D721Med (cell line): ENCODE measurements around the gene C13orf46.

Experiments used
- DNase-seq: peaks from one replicate; pipeline ENCODE4 v3.0.0; 2011; ENCODE audit warnings: low spot score; ENCODE audit not compliant: insufficient read length
- FAIRE-seq: peaks from 2 replicates; lab custom pipeline; 2011; peaks lifted over from hg19 to GRCh38; lab: Jason Lieb, UNC
- TF ChIP-seq, protein P1 (sequence below): IDR thresholded peaks from 2 replicates; pipeline ENCODE4 v1.5.1; 2012; ENCODE audit warnings: mild to moderate bottlenecking, control low read depth; ENCODE audit not compliant: insufficient read depth; ENCODE audit errors: missing control alignments

The C13orf46 gene

DNA sequence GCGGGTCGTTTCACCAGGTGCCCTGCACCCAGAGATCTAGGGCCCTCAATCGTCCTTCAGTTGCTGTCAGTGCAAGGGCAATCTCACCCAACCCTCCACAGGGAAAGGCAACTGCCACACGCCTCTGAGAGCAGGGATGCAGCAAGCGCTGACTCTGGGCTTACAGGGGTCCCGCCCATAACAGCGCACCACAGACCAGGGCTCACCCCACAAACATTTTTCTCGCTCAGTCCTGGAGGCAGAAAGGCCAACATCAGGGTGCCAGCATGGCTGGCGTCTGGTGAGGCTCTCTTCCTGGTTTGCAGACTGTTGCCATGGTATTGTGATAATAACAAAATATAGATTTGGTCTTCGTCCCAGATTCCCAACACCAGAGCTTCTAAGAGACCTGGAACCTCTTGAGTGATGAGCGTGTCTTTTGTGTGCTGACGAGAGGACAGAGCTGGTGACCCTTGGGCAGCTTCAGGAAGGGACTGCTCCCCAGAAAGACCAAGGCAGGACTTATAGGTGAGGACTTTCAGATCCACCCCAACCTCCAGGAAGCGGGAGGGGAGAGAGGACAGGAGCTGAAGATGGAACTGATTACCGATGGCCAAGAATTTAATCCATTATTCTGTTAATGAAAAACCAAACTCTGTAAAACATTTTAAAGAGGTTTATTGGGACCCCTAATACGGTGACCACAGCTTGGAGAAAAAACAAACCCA is 51.3 kb downstream of the C13orf46 start:
- DNase-seq (no peak), FAIRE-seq (no peak)
- TF ChIP-seq, protein P1, sequence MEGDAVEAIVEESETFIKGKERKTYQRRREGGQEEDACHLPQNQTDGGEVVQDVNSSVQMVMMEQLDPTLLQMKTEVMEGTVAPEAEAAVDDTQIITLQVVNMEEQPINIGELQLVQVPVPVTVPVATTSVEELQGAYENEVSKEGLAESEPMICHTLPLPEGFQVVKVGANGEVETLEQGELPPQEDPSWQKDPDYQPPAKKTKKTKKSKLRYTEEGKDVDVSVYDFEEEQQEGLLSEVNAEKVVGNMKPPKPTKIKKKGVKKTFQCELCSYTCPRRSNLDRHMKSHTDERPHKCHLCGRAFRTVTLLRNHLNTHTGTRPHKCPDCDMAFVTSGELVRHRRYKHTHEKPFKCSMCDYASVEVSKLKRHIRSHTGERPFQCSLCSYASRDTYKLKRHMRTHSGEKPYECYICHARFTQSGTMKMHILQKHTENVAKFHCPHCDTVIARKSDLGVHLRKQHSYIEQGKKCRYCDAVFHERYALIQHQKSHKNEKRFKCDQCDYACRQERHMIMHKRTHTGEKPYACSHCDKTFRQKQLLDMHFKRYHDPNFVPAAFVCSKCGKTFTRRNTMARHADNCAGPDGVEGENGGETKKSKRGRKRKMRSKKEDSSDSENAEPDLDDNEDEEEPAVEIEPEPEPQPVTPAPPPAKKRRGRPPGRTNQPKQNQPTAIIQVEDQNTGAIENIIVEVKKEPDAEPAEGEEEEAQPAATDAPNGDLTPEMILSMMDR: no peak

DNA sequence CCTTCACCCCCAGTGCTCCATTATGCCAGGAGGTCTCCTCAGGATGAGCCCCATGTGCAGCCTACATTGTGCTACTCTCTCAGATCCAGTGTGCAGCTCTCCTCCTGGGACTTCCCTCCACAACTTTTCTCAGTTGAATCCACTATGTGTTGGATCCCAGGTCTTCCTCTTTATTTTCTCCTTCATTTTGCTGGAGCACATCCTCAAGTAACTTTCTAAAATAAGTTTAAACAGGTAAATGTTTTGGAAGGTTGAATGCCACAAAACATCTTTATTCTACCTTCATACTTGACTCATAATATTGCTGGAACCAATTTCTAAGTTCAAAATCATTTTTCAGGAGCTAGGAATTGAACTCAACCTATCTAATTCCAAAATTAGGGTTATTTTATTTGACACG is 52.1 kb downstream of the C13orf46 start:
- DNase-seq: no peak
- TF ChIP-seq, protein P1: no peak
- no peak for FAIRE-seq

DNA sequence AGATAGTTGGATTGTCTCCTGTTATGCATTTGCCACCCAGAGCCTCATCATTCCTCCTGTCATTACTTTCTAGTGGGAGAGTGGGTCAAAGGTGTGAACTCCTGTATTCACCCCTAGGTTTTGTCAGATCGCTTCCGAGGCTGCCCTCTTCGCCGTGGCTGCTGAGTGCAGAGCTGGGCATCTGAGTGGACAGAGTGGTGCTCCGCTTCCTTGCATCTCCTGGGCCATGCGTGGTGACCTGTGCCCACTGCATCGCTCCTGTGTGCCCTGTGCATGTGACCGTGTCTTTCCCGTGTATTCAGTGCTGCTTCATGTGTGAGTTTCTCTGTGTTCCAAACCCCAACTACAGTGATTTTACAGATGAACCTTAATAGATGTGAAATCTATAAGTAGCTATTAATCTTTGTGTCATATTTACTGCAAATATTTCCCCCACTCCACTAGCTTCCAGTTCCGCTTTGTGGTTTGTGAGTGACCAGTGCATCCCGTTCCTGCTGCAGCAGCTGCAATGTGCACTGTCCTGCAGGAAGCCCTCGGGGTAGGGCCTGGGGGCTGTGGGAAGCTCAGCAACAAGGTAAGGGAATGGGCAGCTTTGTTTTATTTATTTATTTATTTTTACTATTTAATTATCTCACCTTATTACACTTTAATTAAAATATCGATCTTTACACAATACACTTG is 53.1 kb downstream of the C13orf46 start:
- TF ChIP-seq, protein P1: no peak
- FAIRE-seq (no peak), DNase-seq (no peak)

DNA sequence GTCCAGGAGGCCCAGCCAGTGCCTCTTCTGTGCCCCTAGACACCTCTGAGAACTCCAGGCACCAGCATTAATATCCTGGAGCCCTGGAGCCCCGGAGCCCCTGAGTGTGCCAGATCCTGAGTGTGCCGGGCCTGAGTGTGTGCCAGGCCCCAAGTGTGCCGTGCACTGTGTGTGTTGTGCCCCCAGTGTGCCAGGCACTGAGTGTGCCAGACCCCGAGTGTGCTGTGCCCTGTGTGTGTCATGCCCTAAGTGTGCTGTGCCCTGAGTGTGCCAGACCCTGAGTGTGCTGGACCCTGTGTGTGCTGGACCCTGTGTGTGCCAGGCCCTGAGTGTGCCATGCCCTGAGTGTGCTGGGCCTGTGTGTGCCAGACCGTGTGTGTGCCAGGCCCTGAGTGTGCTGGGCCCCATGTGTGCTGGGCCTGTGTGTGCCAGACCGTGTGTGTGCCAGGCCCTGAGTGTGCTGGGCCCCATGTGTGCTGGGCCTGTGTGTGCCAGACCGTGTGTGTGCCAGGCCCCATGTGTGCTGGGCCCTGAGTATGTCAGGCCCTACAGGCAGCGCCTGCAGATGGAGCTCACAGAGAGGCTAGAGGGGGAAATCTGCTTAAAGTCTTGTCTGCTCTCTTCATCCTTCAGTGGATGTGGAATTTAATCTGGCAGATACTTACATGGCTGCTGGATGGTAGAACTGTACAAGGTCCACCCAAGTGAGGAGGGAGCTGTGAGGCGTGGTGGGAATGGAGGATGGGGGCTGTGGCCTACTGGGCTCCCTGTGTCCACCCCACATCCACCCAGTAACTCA is 53.9 kb downstream of the C13orf46 start:
- FAIRE-seq (no peak), DNase-seq (peak; percentile 51)
- TF ChIP-seq, protein P1: no peak

DNA sequence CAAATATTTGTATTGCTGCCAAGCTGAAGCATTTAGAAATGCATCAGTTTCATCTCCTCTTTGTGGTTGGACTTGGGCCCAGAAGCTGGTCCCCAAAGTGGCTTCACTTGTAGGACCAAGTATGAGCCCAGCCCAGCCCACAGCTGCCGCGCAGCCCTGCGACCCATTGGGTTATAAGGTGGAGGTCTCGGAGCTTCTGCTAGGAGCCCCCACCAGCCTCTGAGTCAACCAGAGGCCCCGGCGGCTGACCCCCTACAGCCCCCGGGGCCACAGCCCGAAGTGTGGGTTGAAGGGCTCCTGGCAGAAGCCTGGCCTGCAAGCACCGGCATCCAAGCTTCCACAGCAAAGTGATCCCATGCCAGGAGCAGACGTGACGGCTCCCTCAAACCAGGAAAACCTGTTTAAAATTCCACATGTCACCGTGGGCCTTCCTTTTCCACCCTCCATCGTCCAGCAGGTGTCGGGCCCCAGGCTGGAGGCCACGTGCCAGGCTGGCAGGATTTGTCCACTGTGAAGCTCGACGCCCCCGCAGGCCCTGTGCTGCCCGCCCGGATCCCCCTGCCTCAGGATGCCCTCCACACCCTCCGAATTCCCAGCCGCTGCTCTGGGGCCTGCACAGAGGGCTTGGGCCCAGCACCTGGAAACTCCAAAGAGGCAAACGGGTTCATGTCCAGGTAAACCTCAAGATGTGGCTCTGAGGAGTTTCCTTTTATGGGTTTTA is 54.7 kb downstream of the C13orf46 start:
- FAIRE-seq (no peak), DNase-seq (no peak)
- TF ChIP-seq, protein P1: no peak

DNA sequence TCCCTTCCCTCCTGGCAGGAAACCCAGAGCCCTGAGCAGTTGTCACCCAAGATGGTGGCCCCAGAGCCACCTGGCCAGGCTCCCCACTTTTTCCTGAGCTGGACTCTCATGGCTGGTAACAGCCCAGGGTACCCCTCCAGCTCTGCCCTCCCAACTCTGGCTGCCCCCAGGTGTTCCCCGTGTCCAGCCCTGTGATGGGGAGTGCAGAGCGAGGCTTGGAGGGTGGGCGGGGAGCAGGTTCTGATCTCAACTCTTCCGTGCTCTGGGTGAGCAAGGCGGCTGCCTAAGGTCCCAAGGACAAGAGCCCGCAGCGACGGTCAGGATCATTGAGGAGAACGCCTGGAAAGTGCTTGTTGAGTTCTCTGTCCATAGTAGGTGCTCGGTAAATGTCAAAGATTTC is 55.3 kb downstream of the C13orf46 start:
- no peak for FAIRE-seq
- TF ChIP-seq, protein P1: no peak
- DNase-seq: no peak
